ENCODE results near the gene OR2T27. TPM values are rescaled to one million over a fixed set of nuclear protein-coding genes. Genes with fewer than 3 reads are reported as not detected.
"Not testable (repeated sequence)": the region's sequence is repeated elsewhere in the genome, so short reads cannot be mapped to it uniquely, and the experiment has no call there.

The OR2T27 gene
- total RNA-seq, 2 experiments from 2014 or later = not detected

- H3K27me3 Mint-ChIP-seq; H3K36me3 Mint-ChIP-seq (ENCODE audit: low read depth); H3K4me3 Mint-ChIP-seq; ATAC-seq; H3K4me1 Mint-ChIP-seq (ENCODE audit: low read depth); DNase-seq; intact Hi-C loops (cut with micrococcal nuclease); H3K9me3 Mint-ChIP-seq; H3K27ac Mint-ChIP-seq; POLR2A ChIA-PET; CTCF ChIA-PET: not testable (repeated sequence)
Observed at GRCh38 chr1:248645178-248645577, 10.2 kb downstream of the OR2T27 start, which contains the start of gene OR2T35. OR2T35 (minus strand) TSS chr1:248645278; CDS start chr1:248639258, 6,020 bp downstream.

- H3K4me3 Mint-ChIP-seq; H3K27ac Mint-ChIP-seq; H3K9me3 Mint-ChIP-seq; ATAC-seq; H3K27me3 Mint-ChIP-seq; DNase-seq; H3K36me3 Mint-ChIP-seq (ENCODE audit: low read depth); CTCF ChIA-PET; H3K4me1 Mint-ChIP-seq (ENCODE audit: low read depth); intact Hi-C loops (cut with micrococcal nuclease); POLR2A ChIA-PET: not testable (repeated sequence)
Observed at GRCh38 chr1:248642971-248643651, 12.2 kb downstream of the OR2T27 start.

- H3K4me3 Mint-ChIP-seq; CTCF ChIA-PET; H3K27me3 Mint-ChIP-seq; H3K27ac Mint-ChIP-seq; DNase-seq; H3K4me1 Mint-ChIP-seq (ENCODE audit: low read depth); H3K9me3 Mint-ChIP-seq; ATAC-seq; intact Hi-C loops (cut with micrococcal nuclease); H3K36me3 Mint-ChIP-seq (ENCODE audit: low read depth); POLR2A ChIA-PET: not testable (repeated sequence)
Observed at GRCh38 chr1:248641583-248641982, 13.7 kb downstream of the OR2T27 start.

DNA sequence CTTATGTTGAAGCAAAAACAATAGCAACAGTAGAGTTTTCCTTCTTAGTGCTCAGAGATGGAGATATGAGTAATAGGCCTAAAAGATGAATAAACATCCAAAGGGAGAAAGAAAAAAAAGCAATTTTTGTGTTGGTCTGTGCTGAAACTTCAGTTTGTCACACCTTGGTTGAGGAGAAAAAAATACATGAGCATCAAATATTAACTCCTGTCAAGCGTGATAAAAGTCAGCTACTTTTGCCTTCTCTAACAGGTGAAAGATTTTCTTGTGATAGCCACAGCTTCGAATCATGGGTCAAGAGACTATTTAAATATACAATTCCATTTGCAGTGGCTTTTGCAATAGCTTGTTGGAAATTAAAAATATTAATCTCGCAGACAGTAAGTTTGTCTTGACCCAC is 14.4 kb downstream of the OR2T27 start:
- POLR2A ChIA-PET; CTCF ChIA-PET; H3K4me3 Mint-ChIP-seq; H3K27me3 Mint-ChIP-seq; H3K36me3 Mint-ChIP-seq (ENCODE audit: low read depth); H3K4me1 Mint-ChIP-seq (ENCODE audit: low read depth); intact Hi-C loops (cut with micrococcal nuclease); ATAC-seq; H3K27ac Mint-ChIP-seq; DNase-seq; H3K9me3 Mint-ChIP-seq: not testable (repeated sequence)

- intact Hi-C loops (cut with micrococcal nuclease); H3K4me1 Mint-ChIP-seq (ENCODE audit: low read depth); ATAC-seq; H3K27ac Mint-ChIP-seq; POLR2A ChIA-PET; H3K36me3 Mint-ChIP-seq (ENCODE audit: low read depth); H3K4me3 Mint-ChIP-seq; CTCF ChIA-PET; DNase-seq; H3K9me3 Mint-ChIP-seq; H3K27me3 Mint-ChIP-seq: not testable (repeated sequence)
Observed at GRCh38 chr1:248639652-248640051, 15.7 kb downstream of the OR2T27 start.

DNA sequence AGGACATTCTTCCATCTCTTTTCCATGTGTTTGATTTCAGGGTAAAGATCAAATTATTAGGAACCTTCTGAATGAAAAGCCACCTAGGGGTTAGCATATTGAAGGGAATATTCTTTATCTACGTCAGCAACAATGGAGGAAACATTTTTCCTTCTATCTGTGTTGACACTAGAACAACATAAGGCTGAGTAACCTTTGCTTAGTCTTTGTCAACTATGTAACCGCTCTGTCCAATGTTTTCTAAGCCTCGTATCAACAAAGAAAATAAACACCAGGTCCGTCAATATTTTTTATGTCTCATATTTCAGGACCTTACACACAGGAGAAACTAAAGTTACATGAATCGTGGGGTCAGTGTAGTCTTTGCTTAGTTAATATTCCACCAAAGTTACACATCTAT is 18.7 kb downstream of the OR2T27 start:
- DNase-seq; CTCF ChIA-PET; H3K4me1 Mint-ChIP-seq (ENCODE audit: low read depth); POLR2A ChIA-PET; H3K36me3 Mint-ChIP-seq (ENCODE audit: low read depth); H3K9me3 Mint-ChIP-seq; H3K27ac Mint-ChIP-seq; intact Hi-C loops (cut with micrococcal nuclease); H3K4me3 Mint-ChIP-seq; H3K27me3 Mint-ChIP-seq; ATAC-seq: not testable (repeated sequence)

DNA sequence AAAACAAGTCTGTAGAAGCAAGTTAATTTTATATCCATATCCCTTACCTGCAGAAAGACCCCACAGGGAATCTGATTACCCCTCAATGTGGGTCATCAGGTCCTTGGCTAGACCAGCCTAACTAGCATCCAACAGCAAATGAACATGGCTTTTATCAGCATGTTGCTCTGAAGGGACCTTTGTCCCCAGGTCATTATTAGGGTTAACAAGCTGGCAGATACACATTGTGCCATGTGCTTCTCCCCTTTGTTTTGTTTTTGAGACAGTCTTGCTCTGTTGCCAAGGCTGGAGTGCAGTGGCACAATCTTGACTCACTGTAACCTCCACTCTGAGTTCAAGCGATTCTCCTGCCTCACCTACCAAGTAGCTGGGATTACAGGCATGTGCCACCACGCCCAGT is 20.3 kb downstream of the OR2T27 start, which contains the start of gene OR2T11:
OR2T11 (minus strand) TSS at position 101 of the 400 bp plus-strand sequence. CDS start 7,963 bp downstream, outside the sequence.
- H3K27ac Mint-ChIP-seq; DNase-seq; H3K36me3 Mint-ChIP-seq (ENCODE audit: low read depth); H3K4me1 Mint-ChIP-seq (ENCODE audit: low read depth); H3K9me3 Mint-ChIP-seq; ATAC-seq; H3K4me3 Mint-ChIP-seq; CTCF ChIA-PET; POLR2A ChIA-PET; H3K27me3 Mint-ChIP-seq: not testable (repeated sequence)
- intact Hi-C loops (cut with micrococcal nuclease) = loop anchor here (5.0 kb wide), 1 partner anchor 178 kb away; no protein-coding TSS in a partner anchor

DNA sequence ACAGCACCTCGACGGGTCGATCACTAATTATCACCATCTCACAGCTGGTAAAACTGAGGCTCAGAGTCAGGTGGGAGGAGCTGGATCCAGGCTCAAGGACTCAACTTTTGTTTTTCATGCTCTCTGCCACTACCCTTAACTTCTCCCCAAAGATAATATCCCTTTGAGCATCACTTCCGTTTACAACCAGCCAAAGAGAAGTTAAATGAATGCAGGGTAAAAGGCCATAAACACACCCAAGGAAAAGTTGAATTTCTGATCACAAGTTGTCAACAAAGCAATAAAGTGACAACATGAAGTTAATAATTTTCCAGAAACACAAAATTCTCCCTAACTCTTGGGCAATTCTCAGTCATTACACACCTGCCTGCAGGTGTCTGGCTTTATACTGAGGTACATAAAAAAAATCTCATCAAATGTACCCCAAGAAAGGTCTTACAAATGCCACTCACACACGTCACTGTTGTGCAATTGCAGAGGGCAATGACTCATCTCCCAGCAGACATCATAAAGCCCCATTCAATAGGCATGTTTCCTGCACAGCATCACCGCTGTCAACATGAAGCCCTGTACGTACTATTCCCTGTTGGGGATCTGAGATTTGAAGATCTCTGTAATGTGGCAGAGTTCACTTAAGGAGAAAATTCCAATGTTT is 23.8 kb downstream of the OR2T27 start:
- TF ChIP-seq CTCF (IDR thresholded peaks at IDR 0.05) = no peak
- intact Hi-C loops (cut with micrococcal nuclease) = loop anchor here (5.0 kb wide), 1 partner anchor 174 kb away; no protein-coding TSS in a partner anchor
- POLR2A ChIA-PET = no interaction called here
- Mint-ChIP-seq H3K36me3 (ENCODE audit: low read depth) (no peaks in the 10 kb centered on the region), H3K9me3 (no peaks in the 10 kb centered on the region), H3K27ac (no peak overlapping the region), H3K4me1 (ENCODE audit: low read depth) (no peaks in the 10 kb centered on the region), H3K4me3 (no peak overlapping the region), H3K27me3 (peaks cover 2% of the 10 kb centered on the region)
- CTCF ChIA-PET = interaction anchor here (1.2 kb wide), 1 partner anchor 9 kb away, joined by 5 read pairs; no protein-coding TSS in a partner anchor
- DNase-seq (no peak), ATAC-seq (no peak)

Data from activated CD8-positive, alpha-beta T cell treated with anti-CD3 and anti-CD28 coated beads for 36 hours (primary cell).